ENCODE measurements around the gene UACA. TPM values are rescaled to one million over a fixed set of nuclear protein-coding genes. Genes with fewer than 3 reads are reported as not detected.

UACA gene
- polyA plus RNA-seq, 1 of the 3 experiments (the other 2 are of a cell fraction) = 35.9 TPM

DNA sequence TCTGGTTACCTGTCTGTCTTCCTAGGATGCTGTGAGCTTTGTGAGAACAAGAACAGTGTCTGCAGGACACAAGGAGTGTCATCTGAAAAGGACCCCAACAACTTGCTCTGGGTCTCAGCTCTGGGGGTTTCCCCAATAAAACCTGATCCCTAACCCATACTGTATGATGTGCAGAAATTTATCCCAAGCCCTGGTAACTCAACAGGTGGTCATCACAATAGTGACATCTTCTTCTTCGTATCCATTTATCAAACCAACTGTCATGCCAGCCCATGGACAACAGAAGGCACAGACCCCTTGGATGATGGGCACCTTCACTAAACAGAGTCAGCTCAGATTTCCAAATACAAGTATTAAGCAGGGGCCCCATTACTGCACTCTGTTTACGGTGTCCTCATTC is 127.5 kb downstream of the UACA start (continued):
- TF ChIP-seq, protein P1, sequence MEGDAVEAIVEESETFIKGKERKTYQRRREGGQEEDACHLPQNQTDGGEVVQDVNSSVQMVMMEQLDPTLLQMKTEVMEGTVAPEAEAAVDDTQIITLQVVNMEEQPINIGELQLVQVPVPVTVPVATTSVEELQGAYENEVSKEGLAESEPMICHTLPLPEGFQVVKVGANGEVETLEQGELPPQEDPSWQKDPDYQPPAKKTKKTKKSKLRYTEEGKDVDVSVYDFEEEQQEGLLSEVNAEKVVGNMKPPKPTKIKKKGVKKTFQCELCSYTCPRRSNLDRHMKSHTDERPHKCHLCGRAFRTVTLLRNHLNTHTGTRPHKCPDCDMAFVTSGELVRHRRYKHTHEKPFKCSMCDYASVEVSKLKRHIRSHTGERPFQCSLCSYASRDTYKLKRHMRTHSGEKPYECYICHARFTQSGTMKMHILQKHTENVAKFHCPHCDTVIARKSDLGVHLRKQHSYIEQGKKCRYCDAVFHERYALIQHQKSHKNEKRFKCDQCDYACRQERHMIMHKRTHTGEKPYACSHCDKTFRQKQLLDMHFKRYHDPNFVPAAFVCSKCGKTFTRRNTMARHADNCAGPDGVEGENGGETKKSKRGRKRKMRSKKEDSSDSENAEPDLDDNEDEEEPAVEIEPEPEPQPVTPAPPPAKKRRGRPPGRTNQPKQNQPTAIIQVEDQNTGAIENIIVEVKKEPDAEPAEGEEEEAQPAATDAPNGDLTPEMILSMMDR (IDR thresholded peaks at IDR 0.05) = no peak

DNA sequence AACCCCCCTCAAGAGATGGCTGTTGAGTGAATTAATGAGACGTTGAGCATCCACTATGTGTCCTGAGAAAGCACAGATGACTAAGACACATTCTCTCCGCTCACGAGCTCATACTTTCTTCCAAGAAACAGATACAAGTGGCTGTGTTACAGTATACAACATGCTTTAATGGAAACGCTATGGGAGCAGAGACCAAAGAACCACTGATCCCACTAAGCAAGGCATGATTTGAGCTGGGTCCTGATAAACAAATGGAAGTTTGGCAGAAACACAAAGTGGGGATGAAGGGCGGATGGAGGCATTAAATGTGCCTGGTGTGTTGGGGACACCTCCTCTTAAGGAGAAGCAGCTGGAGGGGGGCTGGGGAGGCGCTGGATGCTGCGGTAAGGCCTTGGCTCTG is 129.4 kb downstream of the UACA start:
- H2AFZ ChIP-seq (ENCODE audit: low read depth) = no peak overlapping the region
- H3K27ac ChIP-seq (ENCODE audit: low read depth in 2 of 2, low read length in 1 of 2) = no peak overlapping the region
- H3K36me3 ChIP-seq (replicated peaks in 1 of 2; ENCODE audit: control insufficient read depth in 1 of 2, insufficient read depth in 2 of 2, low read length in 1 of 2) = no peaks in the 10 kb centered on the region
- H4K20me1 ChIP-seq (ENCODE audit: insufficient read depth) = no peaks in the 10 kb centered on the region
- DNase-seq = no peak
- ChIA-PET CTCF (interaction anchor here (1.2 to 1.6 kb wide), 2 partner anchors 65 to 146 kb away, joined by 3 to 7 read pairs; no protein-coding TSS in a partner anchor), POLR2A (no interaction called here)
- no peaks in the 10 kb centered on the region for H3F3A ChIP-seq (replicated peaks; ENCODE audit: insufficient read depth)
- no peaks in the 10 kb centered on the region for H3K9me2 ChIP-seq
- 91% methylated on average over 7 of the region's 7 CpGs for WGBS (ENCODE audit: low lambda C conversion rate)
- no peaks in the 10 kb centered on the region for H3K27me3 ChIP-seq (ENCODE audit: insufficient read depth)
- peaks cover 0 to 27% of the 10 kb centered on the region in 2 experiments; a peak in 1 of 4 replicates for H3K4me1 ChIP-seq (ENCODE audit: control insufficient read depth in 1 of 2, insufficient read depth in 2 of 2, low read depth in 1 of 2, low read length in 1 of 2)
- no peak overlapping the region for H3K9ac ChIP-seq
- TF ChIP-seq, protein P1 (IDR thresholded peaks at IDR 0.05) = no peak
- no peak for TF ChIP-seq TAF1 (IDR thresholded peaks at IDR 0.05; ENCODE audit: borderline replicate concordance, low read depth, low read length)
- no peaks in the 10 kb centered on the region for H3K79me2 ChIP-seq (ENCODE audit: insufficient read depth)
- H3K9me3 ChIP-seq = no peaks in the 10 kb centered on the region
- H3K4me3 ChIP-seq (ENCODE audit: low read depth in 2 of 2, low read length in 1 of 2) = no peak overlapping the region
- H3K4me2 ChIP-seq = no peak overlapping the region

DNA sequence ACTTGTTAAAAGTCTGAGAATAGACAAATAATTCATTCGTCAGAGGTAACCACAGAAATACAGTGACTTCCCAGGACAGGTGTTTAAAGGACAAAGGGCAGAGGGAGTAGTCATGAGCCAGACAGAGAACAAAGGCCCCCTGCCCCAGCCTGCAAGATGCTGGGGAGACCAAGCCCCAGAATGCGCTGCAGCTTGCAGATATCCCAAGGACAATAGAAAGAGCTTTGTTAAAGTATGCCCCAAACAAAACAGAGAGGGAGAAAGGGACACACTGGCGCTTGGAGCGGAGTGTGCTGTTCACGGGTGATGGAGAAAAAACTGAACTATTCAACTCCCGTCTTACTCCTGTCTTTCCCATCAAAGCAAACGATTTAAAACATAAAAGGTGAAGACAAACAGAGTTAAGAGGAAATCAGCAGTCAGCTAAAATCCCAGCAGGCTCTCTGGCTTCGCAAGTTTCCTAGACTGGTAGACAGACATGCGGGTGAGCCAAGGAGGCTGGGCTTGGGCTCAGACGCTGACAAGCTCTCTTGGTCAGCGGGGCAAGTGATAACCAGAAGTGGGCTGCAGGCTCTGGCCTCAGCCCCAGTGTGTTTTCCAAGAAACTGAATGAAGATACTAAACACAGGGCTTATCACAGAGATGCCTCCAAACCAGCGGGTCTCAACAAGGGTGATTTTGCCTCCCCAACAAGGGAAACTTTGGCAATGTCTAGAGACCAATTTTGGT is 130.1 kb downstream of the UACA start:
- CTCF ChIA-PET = interaction anchor here (0.7 to 1.6 kb wide), 2 partner anchors 145 to 1148 kb away, joined by 3 to 7 read pairs; no protein-coding TSS in a partner anchor
- H3K4me3 ChIP-seq (ENCODE audit: low read depth in 2 of 2, low read length in 1 of 2) = no peak overlapping the region
- H3K36me3 ChIP-seq (replicated peaks in 1 of 2; ENCODE audit: control insufficient read depth in 1 of 2, insufficient read depth in 2 of 2, low read length in 1 of 2) = no peaks in the 10 kb centered on the region
- WGBS (ENCODE audit: low lambda C conversion rate) = 77% methylated on average over 11 of the region's 12 CpGs
- H3K4me2 ChIP-seq = no peak overlapping the region
- H3K79me2 ChIP-seq (ENCODE audit: insufficient read depth) = no peaks in the 10 kb centered on the region
- H4K20me1 ChIP-seq (ENCODE audit: insufficient read depth) = no peaks in the 10 kb centered on the region
- DNase-seq = no peak
- H3K9me3 ChIP-seq = no peaks in the 10 kb centered on the region
- H2AFZ ChIP-seq (ENCODE audit: low read depth) = no peak overlapping the region
- H3K9me2 ChIP-seq = no peaks in the 10 kb centered on the region
- H3F3A ChIP-seq (replicated peaks; ENCODE audit: insufficient read depth) = no peaks in the 10 kb centered on the region
- no peaks in the 10 kb centered on the region for H3K27me3 ChIP-seq (ENCODE audit: insufficient read depth)
- H3K27ac ChIP-seq (ENCODE audit: low read depth in 2 of 2, low read length in 1 of 2) = no peak overlapping the region
- peaks cover 0 to 34% of the 10 kb centered on the region in 2 experiments; a peak in 2 of 4 replicates for H3K4me1 ChIP-seq (ENCODE audit: control insufficient read depth in 1 of 2, insufficient read depth in 2 of 2, low read depth in 1 of 2, low read length in 1 of 2)
- POLR2A ChIA-PET = no interaction called here
- no peak for TF ChIP-seq TEAD4 (IDR thresholded peaks at IDR 0.05; ENCODE audit: borderline replicate concordance, insufficient read depth)
- TF ChIP-seq MEF2A (IDR thresholded peaks at IDR 0.05; ENCODE audit: borderline replicate concordance, low read depth) = no peak
- no peak for TF ChIP-seq RFX5 (IDR thresholded peaks at IDR 0.05; ENCODE audit: low read length)
- TF ChIP-seq GABPA (IDR thresholded peaks at IDR 0.05; ENCODE audit: low read depth) = no peak
- TF ChIP-seq PBX3 (IDR thresholded peaks at IDR 0.05) = no peak
- no peak for TF ChIP-seq FOXM1 (IDR thresholded peaks at IDR 0.05; ENCODE audit: low read depth)
- H3K9ac ChIP-seq = no peak overlapping the region

All from SK-N-SH (cell line).